NB4 (cell line): ENCODE data around the gene CPT1C.

Experiments
- DNase-seq: peaks from one replicate; pipeline ENCODE4 v3.0.0; 2010; ENCODE audit warnings: low read depth
- H3K4me3 ChIP-seq: one replicate; pipeline ENCODE4 v1.5.1; 2011; ENCODE audit warnings: mild to moderate bottlenecking, low read depth, low read length, moderate library complexity
- MYC ChIP-seq: IDR thresholded peaks from 2 replicates; pipeline ENCODE4 v1.6.1; 2011; ENCODE audit warnings: low read depth, low read length
- POLR2A ChIP-seq: IDR thresholded peaks from 2 replicates; pipeline ENCODE4 v1.6.1; 2011; ENCODE audit warnings: mild to moderate bottlenecking; ENCODE audit not compliant: insufficient read length; ENCODE audit errors: extremely low read depth
- TF ChIP-seq, protein P1 (sequence below): IDR thresholded peaks from one replicate; pipeline ENCODE4 v1.5.1; 2012; ENCODE audit warnings: low read depth, low read length
- TF ChIP-seq, protein P2 (sequence below): IDR thresholded peaks from 2 replicates; pipeline ENCODE4 v1.6.1; 2011; ENCODE audit warnings: low read depth, low read length

Gene CPT1C

DNA sequence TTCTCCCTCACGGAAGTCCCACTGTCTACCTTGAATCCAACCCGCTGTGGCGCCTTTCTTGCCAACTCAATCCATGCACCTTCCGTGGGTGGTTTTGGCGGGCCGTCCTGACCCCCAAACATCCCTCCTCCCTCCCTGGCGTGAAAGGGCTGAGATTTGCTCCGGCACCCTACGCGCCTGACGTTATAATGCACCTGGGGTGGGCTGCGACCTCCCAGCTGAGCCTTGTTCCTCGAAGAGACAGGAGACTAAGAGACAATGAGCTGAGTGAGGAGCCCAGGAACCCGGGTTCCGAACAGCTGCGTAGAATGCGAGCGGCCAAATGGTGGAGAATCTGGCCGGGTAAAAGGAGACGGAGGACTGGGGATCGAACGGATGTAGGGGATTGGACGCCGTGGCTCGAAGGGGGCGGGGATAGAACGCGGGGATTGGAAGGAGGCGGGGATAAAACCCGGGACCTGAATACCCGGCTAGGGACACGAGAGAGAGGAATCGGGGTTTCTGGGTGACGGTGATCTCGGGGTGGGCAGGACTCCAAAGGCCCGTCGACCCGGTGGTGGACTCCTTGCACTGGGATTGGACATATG is at the start of gene CPT1C:
TSS of gene CPT1C (plus strand) at position 461 of the 587 bp plus-strand sequence. CDS start 1,137 bp downstream, outside the sequence.
- H3K4me3 ChIP-seq = no peak within 1 kb of the TSS

DNA sequence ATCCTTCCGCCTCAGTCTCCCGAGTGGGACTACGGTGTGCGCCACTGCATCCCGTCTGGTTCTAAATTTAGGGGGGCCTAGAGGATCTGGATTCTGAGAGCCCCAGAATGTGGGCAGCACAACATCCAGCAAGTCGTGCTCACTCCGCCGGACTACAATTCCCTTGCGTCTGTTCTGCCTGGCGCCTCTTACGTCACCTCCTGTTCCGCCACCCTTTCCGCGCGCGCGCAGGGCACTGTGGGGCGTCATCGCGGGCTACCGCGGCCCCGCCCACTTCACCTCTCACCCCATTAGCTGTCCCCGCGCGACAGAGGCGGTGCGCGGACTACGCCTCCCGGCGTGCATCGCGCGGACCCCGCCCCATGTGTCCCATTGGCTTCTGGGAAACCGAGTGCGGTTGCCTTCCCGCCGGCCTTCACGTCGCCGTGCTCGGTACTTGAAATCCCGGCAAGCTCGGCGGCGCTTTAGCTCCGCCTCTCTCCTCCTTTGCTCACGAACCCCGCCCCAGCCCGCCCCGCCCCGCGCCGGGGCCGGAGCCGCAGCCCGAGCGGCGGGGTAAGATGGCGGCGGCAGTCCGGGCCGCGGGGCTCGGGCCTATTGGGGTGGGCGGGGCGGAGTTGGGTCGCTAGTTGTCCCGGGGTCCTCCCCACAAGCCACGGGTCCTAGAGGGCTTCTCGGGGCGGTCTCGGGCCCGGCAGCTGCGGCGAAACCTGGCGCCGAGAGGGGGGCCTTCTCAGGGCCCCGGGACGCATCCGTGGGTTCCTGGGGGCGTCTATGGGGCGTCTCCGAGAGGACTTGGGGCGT is 49.0 kb upstream of the CPT1C start, which contains the start of gene SCAF1:
TSS of gene SCAF1 (plus strand) at position 522 of the 804 bp plus-strand sequence. CDS start 2,818 bp downstream, outside the sequence.
- H3K4me3 ChIP-seq = peak within 1 kb of the TSS; percentile 99
- TF ChIP-seq MYC (peak; percentile 87), POLR2A (peak; percentile 61)
- TF ChIP-seq, protein P1, sequence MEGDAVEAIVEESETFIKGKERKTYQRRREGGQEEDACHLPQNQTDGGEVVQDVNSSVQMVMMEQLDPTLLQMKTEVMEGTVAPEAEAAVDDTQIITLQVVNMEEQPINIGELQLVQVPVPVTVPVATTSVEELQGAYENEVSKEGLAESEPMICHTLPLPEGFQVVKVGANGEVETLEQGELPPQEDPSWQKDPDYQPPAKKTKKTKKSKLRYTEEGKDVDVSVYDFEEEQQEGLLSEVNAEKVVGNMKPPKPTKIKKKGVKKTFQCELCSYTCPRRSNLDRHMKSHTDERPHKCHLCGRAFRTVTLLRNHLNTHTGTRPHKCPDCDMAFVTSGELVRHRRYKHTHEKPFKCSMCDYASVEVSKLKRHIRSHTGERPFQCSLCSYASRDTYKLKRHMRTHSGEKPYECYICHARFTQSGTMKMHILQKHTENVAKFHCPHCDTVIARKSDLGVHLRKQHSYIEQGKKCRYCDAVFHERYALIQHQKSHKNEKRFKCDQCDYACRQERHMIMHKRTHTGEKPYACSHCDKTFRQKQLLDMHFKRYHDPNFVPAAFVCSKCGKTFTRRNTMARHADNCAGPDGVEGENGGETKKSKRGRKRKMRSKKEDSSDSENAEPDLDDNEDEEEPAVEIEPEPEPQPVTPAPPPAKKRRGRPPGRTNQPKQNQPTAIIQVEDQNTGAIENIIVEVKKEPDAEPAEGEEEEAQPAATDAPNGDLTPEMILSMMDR = no peak
- TF ChIP-seq, protein P2, sequence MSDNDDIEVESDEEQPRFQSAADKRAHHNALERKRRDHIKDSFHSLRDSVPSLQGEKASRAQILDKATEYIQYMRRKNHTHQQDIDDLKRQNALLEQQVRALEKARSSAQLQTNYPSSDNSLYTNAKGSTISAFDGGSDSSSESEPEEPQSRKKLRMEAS = peak; percentile 76
- peak; percentile 99 for DNase-seq

More for the DNA sequence above, at the start of gene CPT1C:
- peak; percentile 15 for DNase-seq
- no peak for TF ChIP-seq POLR2A

DNA sequence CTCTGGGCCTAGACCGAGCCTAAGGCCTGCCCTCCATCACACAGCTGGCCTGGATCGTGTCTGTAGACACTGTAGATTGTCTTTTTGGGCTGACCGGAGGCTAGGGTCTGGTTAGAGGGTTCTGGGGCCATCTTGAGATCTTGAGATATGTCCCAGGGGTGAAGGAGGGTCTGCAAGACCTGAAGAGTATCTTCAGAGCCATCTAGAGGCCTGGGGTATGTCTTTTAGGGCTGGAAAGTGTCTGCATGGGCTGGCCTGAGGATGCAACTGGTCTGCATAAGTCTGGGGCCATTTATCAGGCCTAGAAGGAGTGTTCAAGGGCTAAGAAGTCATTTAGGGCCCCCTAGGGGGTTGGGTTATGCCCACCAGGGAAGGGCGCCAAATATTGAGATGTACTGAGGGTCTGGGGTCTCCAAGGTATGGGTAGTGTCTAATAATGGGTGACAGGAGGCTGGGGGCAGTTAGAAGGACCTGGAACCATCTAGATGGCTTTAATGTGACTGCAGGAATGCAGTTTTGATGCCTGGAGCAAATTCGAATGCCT is 48.4 kb upstream of the CPT1C start:
- H3K4me3 ChIP-seq = peak overlapping the region; percentile 99
- TF ChIP-seq, protein P2 = no peak
- TF ChIP-seq, protein P1 = no peak
- TF ChIP-seq MYC (no peak), POLR2A (no peak)
- DNase-seq = peak; percentile 56

DNA sequence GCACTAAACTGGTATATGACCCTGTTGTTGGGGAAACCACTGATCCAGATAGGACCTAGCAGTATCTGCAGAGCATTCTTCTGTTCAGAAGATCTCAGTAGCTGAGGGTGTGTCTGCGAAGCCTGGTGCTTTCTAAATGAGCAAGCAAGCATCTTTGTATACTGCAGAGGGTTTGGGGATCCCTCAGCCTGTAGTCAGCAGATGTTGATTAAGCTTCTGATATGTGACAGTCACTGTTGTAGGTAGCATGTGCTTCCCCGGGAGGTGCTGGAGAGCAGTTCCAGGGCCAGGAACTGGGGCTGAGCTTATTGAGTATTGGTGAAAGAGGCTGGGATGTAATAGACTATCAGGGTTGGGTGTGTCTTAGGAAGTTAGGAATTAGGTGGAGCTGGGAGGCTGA is 47.5 kb upstream of the CPT1C start:
- H3K4me3 ChIP-seq = peak overlapping the region; percentile 99

DNA sequence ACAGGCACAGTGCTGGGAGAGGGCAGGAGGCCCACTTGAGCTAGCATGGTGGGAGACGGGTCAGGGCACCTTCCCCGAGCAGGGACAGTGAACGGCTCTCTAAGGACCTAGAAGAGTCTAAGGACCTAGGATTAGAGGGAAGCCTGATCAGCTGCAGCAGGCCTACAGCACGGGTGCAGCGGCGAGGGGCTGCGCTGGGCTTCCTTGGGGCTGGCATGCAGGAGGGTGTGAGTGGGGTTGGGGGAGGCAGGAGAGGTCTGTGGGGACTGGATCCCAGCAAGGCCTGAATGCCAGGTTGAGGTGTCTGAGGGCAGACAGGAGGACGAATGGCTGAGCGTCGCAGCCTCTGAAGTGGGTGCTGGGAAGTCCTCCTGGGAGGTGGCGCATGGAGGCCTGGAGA is 45.3 kb upstream of the CPT1C start:
- no peak for DNase-seq
- no peak overlapping the region for H3K4me3 ChIP-seq
- TF ChIP-seq, protein P2 = no peak
- TF ChIP-seq MYC (no peak), POLR2A (no peak)
- TF ChIP-seq, protein P1 = no peak

More for the DNA sequence above, 47.5 kb upstream of the CPT1C start:
- no peak for DNase-seq
- TF ChIP-seq, protein P1 = no peak
- TF ChIP-seq POLR2A = no peak

DNA sequence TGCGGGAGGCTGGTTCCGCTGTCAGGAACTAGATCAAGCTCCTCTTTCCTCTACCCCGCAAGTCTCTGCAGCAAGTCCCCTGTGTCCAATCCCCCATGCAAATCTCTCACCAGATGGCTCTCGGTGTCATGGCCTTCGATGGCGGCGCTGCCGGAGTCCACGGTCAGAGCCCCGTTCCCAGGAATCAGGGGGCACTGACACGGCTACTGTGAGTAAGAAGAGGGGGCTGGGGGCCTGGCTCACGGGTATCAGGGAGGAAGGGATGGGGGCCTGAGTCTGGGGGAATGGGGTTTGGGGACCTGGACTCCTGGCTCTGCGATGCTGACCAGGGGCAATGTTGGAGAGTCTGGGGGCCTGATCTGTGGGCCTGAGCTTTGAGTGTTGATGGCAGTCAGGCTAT is 44.9 kb upstream of the CPT1C start:
- DNase-seq = no peak
- H3K4me3 ChIP-seq = no peak overlapping the region
- TF ChIP-seq POLR2A (no peak), MYC (no peak)
- TF ChIP-seq, protein P2 = no peak
- TF ChIP-seq, protein P1 = no peak
